DND-41 (cell line): ENCODE results near the gene MARCHF3.

ENCODE experiments used
- EZH2 ChIP-seq: IDR thresholded peaks from 3 replicates; pipeline ENCODE4 v1.6.1; 2012; ENCODE audit warnings: borderline replicate concordance, low read depth, mild to moderate bottlenecking, moderate library complexity, low read length, inconsistent platforms; ENCODE audit not compliant: severe bottlenecking
- TF ChIP-seq, protein P1 (sequence below): IDR thresholded peaks from 2 replicates; pipeline ENCODE4 v1.5.1; 2012; ENCODE audit warnings: borderline replicate concordance, low read length, moderate library complexity, mild to moderate bottlenecking; ENCODE audit not compliant: poor library complexity, severe bottlenecking; ENCODE audit errors: extremely low read depth

GRCh38 chr5:126837906-126838539 lies 192.3 kb downstream of the MARCHF3 start:
- TF ChIP-seq, protein P1, sequence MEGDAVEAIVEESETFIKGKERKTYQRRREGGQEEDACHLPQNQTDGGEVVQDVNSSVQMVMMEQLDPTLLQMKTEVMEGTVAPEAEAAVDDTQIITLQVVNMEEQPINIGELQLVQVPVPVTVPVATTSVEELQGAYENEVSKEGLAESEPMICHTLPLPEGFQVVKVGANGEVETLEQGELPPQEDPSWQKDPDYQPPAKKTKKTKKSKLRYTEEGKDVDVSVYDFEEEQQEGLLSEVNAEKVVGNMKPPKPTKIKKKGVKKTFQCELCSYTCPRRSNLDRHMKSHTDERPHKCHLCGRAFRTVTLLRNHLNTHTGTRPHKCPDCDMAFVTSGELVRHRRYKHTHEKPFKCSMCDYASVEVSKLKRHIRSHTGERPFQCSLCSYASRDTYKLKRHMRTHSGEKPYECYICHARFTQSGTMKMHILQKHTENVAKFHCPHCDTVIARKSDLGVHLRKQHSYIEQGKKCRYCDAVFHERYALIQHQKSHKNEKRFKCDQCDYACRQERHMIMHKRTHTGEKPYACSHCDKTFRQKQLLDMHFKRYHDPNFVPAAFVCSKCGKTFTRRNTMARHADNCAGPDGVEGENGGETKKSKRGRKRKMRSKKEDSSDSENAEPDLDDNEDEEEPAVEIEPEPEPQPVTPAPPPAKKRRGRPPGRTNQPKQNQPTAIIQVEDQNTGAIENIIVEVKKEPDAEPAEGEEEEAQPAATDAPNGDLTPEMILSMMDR: no peak
- no peak for TF ChIP-seq EZH2
